Parathyroid adenoma (tissue), 2 donors: ENCODE measurements around the gene P2RY12.

Source experiments
- H2AFZ ChIP-seq: fragments of 300-600 bp; sonication (generic); one replicate; pipeline ENCODE4 v1.7.0; 2017; ENCODE audit warnings: antibody characterized with exemption, mild to moderate bottlenecking
- H3K27ac ChIP-seq: fragments of 300-600 bp; sonication (generic); one replicate; pipeline ENCODE4 v1.7.0; 2017
- H3K27me3 ChIP-seq: fragments of 300-600 bp; sonication (generic); one replicate; pipeline ENCODE4 v1.7.0; 2017; ENCODE audit warnings: low read length; ENCODE audit not compliant: control insufficient read depth, insufficient read depth
- H3K36me3 ChIP-seq: fragments of 300-600 bp; sonication (generic); one replicate; pipeline ENCODE4 v1.7.0; 2017; ENCODE audit warnings: low read length; ENCODE audit not compliant: control insufficient read depth, insufficient read depth
- H3K4me1 ChIP-seq: fragments of 300-600 bp; sonication (generic); one replicate; pipeline ENCODE4 v1.7.0; 2017; ENCODE audit warnings: control low read depth
- H3K4me2 ChIP-seq: fragments of 300-600 bp; sonication (generic); one replicate; pipeline ENCODE4 v1.7.0; 2017; ENCODE audit warnings: low read length
- H3K4me3 ChIP-seq: fragments of 300-600 bp; sonication (generic); one replicate; pipeline ENCODE4 v1.7.0; 2017; ENCODE audit warnings: low read depth, low read length
- H3K79me2 ChIP-seq: fragments of 300-600 bp; sonication (generic); one replicate; pipeline ENCODE4 v1.7.0; 2017; ENCODE audit warnings: control low read depth
- H3K9ac ChIP-seq: fragments of 300-600 bp; sonication (generic); one replicate; pipeline ENCODE4 v1.7.0; 2017; ENCODE audit warnings: mild to moderate bottlenecking
- H3K9me3 ChIP-seq: fragments of 300-600 bp; sonication (generic); one replicate; pipeline ENCODE4 v1.7.0; 2017; ENCODE audit warnings: low read length; ENCODE audit not compliant: control insufficient read depth
- CTCF ChIP-seq: fragments of 300-600 bp; sonication (generic); IDR thresholded peaks from one replicate; pipeline ENCODE4 v1.7.0; 2017; ENCODE audit warnings: antibody characterized with exemption, mild to moderate bottlenecking
- donor health status: primary hyperparathyroidism.

The P2RY12 gene

GRCh38 chr3:151316267-151316991 lies 68.1 kb downstream of the P2RY12 start, which contains the start of gene GPR87:
TSS of gene GPR87 (minus strand) at chr3:151316820. CDS start at chr3:151300100, 16,720 bp downstream.
- H3K27ac ChIP-seq, result no peak within 1 kb of the TSS
- H3K9me3 ChIP-seq, result no peaks in the 10 kb centered on the region
- no peaks in the 10 kb centered on the region for H3K79me2 ChIP-seq
- no peaks in the 10 kb centered on the region for H3K36me3 ChIP-seq
- no peak within 1 kb of the TSS for H2AFZ ChIP-seq
- no peak within 1 kb of the TSS for H3K9ac ChIP-seq
- no peaks in the 10 kb centered on the region for H3K4me1 ChIP-seq
- no peak within 1 kb of the TSS for H3K4me3 ChIP-seq
- TF ChIP-seq CTCF, result no peak
- no peaks in the 10 kb centered on the region for H3K27me3 ChIP-seq
- H3K4me2 ChIP-seq, result no peak within 1 kb of the TSS

GRCh38 chr3:151315846-151316245 lies 68.7 kb downstream of the P2RY12 start:
- Histone ChIP-seq H3K4me1 (no peaks in the 10 kb centered on the region), H3K9ac (no peak overlapping the region), H3K27me3 (no peaks in the 10 kb centered on the region), H3K79me2 (no peaks in the 10 kb centered on the region), H3K4me2 (no peak overlapping the region), H3K4me3 (no peak overlapping the region), H3K27ac (no peak overlapping the region), H2AFZ (no peak overlapping the region), H3K9me3 (no peaks in the 10 kb centered on the region), H3K36me3 (no peaks in the 10 kb centered on the region)
- no peak for TF ChIP-seq CTCF

GRCh38 chr3:151315136-151315535 lies 69.4 kb downstream of the P2RY12 start:
- Histone ChIP-seq H3K27ac (no peak overlapping the region), H3K9me3 (no peaks in the 10 kb centered on the region), H3K4me3 (no peak overlapping the region)

GRCh38 chr3:151314593-151314992 lies 70.0 kb downstream of the P2RY12 start:
- no peak for TF ChIP-seq CTCF
- Histone ChIP-seq H3K79me2 (no peaks in the 10 kb centered on the region), H2AFZ (no peak overlapping the region), H3K27me3 (no peaks in the 10 kb centered on the region), H3K36me3 (no peaks in the 10 kb centered on the region), H3K4me2 (no peak overlapping the region), H3K27ac (no peak overlapping the region), H3K4me1 (no peaks in the 10 kb centered on the region), H3K9ac (no peak overlapping the region), H3K4me3 (no peak overlapping the region), H3K9me3 (no peaks in the 10 kb centered on the region)

More at GRCh38 chr3:151315136-151315535, 69.4 kb downstream of the P2RY12 start:
- Histone ChIP-seq H3K4me1 (no peaks in the 10 kb centered on the region), H3K79me2 (no peaks in the 10 kb centered on the region), H3K36me3 (no peaks in the 10 kb centered on the region), H3K27me3 (no peaks in the 10 kb centered on the region), H3K4me2 (no peak overlapping the region), H3K9ac (no peak overlapping the region), H2AFZ (no peak overlapping the region)
- no peak for TF ChIP-seq CTCF

- H3K9me3 ChIP-seq, result no peaks in the 10 kb centered on the region
- no peaks in the 10 kb centered on the region for H3K4me1 ChIP-seq
- no peak for TF ChIP-seq CTCF
- H3K27ac ChIP-seq, result no peak overlapping the region
- no peaks in the 10 kb centered on the region for H3K36me3 ChIP-seq
- no peak overlapping the region for H3K4me2 ChIP-seq
- no peak overlapping the region for H3K9ac ChIP-seq
- H3K4me3 ChIP-seq, result no peak overlapping the region
- no peak overlapping the region for H2AFZ ChIP-seq
- no peaks in the 10 kb centered on the region for H3K79me2 ChIP-seq
- no peaks in the 10 kb centered on the region for H3K27me3 ChIP-seq
Measured at GRCh38 chr3:151314137-151314536, 70.4 kb downstream of the P2RY12 start.
